ENCODE measurements around the gene ABCG5.

The ABCG5 gene

DNA sequence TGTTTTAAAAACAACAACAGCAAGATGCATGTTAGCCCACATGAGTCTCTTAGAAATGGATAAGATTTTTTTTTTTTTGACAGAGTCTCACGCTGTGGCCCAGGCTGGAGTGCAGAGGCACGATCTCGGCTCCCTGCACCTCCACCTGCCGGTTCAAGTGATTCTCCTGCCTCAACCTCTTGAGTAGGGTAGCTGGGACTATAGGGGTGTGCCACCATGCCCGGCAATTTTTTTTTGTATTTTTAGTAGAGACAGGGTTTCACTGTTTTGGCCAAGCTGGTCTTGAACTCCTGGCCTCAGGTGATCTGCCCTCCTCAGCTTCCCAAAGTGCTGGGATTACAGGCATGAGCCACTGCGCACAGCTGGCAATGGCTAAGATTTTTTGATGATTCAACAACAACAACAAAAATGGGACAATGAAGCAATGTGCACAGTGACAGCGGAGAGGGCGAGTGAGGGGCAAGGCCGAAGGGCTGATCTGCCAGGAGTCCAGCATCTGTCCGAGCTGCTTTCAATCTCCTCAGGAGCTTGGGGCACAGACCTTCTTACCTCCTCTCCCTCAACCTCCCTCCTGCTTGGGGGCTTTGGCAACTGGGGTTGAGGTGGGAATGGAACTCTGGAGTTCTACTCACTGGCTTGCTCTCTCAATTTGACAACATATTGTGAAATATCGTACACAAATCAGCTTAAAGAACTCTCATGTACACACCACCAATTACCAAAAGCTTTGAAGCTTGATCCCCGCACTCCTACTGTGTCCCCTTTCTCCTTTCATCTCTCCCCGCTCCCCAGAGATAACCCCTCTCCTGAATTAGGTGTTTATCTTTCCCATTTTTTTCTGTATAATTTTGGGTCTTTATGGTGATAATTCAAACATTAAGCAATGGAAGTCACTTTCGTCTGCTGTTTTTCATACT, 3.6 kb upstream of the ABCG5 start:
- DNase-seq, result no peak

DNA sequence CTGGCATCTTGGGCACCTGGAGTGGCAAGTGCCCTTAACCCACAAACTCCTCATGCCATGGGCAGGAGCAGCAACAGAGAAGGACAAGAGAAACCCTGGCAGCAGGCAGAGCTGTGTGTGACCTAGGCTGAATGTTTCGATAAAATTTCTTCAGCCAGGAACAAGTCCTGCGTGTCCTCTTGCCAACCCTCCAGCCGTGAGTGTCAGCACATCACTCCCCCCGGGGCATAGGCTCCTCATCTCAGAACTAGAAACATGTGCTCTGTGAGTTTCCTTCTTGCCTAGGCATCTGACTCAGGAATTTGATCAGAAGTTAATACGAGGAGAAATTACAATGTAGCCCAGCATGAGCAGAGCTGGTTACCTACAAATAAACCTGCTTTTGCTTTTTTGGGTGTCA, 2.3 kb upstream of the ABCG5 start:
- DNase-seq, result no peak

DNA sequence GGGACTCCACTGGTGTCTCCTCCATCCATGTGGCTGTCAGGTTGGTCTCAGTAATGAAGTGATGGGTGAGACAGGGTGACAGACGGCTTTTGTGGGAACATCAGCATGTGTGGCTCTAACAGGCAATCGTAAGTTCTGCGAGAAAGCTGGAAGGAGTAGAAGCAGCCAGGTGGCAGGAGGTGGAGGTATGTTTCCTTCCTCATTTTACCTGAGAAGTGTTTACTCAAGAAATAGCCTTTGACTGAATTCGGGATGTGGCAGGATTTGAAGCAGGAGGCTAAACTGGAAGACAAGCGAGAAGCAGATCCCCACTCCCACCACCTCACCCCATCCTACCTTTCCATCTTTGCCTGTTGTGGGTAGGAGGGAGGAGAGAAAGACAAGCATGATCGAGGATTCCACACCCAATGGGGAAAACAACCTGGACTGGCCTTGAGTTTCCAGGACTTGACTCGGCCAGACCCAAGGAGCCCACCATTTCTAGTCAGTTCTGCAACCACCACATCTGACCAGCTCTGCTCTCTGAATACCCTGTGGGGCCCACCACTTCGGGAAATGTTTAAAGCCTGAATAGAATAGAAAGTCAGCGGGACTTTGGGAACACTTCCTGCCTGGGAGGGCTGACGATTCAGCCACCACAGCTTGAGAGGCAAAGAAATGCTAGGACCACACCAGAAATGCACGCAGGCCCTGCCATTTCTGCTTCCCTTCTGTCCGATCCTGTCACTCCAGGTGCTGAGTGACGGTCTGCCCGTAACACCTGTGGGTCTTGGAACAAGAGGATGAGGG, 1.3 kb upstream of the ABCG5 start:
- no peak for DNase-seq

DNA sequence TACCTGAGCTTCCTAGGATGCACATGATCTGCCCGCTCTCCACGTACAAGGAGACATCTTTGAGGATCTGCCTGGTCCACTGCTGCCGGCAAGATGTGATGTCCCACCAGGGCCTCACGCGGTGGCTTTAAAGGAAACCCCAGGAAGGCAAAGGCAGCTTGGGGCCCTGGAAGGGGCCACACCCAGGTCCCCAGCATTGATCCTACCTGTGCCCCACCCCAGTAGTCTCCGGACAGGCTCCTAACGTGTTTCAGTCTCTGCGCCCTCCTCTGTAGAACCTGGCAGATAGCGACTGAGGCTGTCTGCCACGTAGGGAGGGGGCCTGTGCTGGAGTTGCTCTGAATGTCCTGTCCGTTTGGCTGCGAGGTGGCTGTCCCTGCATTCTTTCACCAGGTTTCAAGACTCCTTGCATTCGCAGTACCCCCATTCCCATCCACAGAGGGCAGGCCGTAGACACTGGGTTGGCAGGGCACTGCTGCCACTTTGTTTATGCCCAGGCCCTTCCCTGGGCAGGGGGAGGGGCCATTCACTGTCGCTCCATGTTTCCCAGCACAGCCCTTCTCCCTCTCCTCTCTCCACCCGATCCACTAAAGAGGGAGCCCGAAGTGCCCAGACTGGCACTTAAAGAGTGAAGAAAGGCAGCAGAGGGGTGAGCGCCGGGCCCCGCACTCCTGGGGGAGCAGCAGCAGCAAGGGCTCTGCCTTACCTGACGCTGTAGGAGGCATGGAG, 644 bp downstream of the ABCG5 start:
- DNase-seq, result no peak

DNA sequence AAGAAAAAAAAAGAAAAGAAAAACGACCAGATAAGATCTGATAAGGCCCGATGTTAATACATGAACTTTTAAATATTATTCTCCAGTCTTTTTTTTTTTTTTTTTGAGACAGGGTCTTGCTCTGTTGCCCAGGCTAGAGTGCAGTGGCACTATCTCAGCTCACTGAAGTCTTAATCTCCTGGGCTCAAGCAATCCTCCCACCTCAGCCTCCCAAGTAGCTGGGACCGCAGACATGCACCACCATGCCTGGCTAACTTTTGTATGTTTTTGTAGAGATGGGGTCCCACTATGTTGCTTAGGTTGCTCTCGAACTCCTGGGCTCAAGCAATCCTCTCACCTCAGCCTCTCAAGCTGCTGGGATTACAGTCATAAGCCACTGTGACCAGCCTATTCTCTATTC, 1.6 kb downstream of the ABCG5 start:
- DNase-seq, result no peak

DNA sequence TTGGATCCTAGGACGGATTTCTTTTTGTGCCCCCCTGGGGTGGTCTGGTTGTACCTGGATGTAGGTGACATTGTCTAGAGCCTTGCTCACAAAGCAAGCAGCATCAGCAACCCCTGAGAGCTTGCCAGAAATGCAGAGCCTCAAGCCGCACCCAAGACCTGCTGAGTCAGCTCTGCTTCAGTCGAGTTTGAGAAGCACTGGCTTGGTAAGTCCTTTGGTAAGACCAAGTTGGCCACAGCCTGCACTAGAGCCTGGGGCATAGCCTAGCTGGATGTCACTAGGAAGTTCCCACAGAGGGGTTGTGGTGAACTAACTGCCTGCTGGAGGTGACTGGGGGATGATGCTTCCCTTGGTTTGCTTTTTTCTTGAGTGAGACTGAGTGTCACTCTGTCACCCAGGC, 6.2 kb downstream of the ABCG5 start:
- DNase-seq, result no peak

DNA sequence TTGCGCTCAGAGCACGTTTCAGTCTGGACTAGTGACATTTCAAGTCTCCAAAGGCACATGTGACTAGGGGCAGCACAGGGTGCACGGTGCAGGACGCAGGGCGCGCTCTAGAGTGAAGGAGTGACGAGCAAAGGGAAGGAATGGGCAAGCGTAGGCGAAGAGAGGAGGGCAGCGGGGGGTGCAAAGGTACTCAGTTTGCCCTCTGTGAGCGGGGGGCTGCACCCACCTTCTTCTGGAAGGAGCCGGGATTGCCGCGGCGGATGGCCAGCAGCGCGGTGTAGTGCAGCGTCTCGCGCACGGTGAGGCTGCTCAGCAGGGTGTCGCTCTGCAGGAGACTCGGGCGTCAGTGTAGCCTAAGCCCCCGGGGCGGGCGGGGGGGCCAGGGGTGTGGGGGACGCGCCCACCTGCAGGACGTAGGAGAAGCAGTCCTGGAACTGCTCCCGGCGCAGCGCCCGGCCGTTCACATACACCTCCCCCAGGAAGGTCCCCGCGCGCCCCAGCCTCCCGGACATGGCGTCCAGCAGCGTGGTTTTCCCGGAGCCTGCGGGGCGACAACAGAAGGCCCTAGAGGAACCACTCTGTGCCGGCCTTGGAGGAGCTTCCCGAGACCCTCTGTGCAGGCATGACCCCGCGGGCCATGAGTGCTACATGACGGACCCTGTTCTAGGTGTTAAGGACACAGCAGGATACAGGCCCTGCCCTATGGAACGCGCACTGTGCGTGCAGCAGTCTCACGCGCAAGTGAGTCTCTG, 6.9 kb downstream of the ABCG5 start:
- no peak for DNase-seq

DNA sequence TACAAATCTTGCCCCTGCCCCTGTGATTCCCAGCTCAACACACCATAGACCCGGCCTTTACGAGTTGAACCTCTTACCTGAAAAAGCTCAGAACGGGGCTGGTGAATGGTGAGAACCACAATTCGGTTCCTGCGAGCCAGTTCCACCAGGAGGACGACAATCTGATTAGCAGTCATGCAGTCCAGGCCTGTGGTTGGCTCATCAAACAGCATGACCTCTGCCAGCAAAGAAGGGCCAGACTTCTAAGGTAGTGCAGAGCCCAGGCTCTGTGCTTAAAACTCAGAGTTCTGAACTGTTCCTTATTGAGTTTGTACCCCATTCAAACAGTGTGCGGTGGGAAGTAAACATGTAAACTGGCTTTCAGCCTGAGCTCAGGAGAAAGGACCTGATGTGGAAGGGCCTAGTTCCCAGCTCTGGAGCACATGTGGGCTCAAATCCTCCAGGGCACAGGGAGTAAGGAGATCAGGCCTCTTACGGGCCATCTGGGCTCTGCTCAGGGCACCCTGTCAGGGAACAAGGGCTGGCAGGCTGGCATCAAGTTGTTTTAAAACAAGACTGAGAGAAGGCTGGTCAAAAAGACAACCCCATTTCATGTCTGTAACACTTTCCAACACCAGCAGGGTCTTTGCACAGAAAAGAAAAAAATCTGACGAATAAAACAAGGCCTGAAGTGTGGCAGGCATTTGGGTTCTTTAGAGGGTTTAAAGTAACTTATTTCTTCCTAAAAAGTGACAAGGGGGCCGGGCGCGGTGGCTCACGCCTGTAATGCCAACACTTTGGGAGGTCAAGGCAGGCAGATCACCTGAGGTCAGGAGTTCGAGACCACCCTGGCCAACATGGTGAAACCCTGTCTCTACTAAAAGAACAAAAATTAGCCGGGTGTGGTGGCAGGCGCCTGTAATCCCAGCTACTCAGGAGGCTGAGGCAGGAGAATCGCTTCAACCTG, 12.1 kb downstream of the ABCG5 start:
- no peak for DNase-seq

DNA sequence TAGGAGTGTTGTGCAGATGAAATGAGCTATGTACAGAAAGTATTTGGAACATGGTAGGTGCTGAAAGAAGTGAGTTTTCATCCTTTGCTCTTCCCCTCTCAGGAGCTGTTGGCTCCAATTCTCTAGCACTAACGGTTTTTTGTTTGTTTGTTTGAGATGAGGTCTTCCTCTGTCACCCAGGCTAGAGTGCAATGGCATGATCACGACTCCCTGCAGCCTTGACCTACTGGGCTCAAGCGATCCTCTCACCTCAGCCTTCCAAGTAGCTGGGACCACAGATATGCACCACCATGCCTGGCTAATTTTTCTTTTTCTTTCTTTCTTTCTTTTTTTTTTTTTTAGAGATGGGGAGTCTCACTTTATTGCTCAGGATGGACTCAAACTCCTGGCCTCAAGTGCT, 12.8 kb downstream of the ABCG5 start:
- DNase-seq, result no peak

DNA sequence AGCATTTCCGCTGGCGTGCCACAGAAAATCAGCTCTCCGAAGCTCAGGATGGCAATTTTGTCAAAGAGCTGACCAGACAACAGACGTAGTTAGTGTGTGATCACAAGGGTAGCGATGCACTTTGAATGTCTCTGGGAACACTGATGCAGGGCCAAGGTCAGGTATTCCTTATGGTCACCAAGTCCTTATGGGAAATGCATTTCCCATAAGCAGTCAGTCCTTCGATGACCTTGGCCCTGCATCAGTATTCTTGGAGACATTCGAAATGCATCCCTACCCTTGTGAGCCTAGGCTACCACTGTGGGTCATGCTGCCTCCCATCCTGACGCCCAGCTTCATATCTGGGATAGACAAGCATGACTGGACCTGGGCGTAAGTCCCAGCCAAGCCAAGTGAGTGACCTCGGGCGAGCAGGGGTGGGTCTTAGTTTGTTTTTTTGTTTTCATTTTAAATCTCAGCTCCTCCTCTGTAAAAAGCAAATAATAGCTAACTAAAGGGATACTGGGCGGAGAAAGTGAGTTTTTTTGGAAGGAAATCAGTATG, 13.6 kb downstream of the ABCG5 start:
- DNase-seq, result no peak

DNA sequence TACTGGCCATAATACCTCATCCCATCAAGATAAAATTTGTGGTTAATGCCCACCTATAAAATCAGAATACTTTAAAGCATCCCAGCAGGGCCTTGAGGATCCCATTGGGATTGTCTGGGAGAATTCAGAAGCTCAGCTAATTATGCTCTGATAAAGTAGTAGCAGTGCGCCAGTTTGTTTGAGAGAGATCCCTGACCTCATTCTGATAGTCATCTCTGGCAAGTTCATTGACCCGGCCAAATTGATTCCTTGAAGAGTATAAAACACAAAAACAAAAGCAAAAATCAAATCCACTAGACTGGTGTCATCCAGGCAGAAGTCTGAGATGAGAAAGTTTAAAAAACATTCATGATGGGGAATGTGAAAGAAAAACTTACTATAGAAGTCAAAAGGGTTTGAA, 14.1 kb downstream of the ABCG5 start:
- DNase-seq, result no peak

DNA sequence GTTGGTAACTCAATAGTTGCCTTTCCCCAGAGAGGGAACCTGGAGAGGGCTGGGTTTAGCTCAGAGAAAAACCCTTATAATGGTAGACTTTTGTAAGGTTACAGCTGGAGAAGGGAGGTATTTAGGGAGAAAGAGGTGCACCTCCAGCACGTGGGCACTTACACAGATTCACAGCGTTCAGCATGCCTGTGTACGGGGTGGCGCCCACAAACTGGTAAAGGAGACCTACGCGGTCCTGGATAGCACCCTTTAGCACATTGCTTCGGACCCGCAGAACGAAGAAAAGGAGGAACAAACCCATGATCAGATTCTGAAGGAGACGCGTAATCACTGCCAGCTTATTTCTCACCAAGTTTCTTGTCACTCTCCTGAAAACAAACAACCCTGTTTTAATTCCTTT, 14.9 kb downstream of the ABCG5 start:
- DNase-seq, result no peak

DNA sequence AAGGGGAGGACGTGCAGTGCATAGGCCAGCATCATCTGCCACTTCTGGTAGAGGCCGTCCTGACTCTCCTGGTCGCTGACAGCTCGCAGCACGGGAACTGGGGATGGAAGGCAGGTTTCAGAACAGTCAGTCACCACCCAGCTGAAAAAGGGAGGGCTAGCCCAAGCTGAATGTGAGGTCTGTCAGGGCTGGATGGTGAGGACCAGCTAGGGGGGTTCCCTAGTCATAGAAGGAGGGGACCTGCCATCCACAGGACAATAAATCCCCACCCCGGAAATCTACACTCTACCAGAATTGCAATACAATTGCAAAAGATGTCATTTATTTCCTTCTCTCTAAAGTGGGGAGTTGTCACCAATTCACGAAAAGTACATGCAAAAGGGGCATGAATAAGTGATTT, 15.8 kb downstream of the ABCG5 start:
- DNase-seq, result no peak

DNA sequence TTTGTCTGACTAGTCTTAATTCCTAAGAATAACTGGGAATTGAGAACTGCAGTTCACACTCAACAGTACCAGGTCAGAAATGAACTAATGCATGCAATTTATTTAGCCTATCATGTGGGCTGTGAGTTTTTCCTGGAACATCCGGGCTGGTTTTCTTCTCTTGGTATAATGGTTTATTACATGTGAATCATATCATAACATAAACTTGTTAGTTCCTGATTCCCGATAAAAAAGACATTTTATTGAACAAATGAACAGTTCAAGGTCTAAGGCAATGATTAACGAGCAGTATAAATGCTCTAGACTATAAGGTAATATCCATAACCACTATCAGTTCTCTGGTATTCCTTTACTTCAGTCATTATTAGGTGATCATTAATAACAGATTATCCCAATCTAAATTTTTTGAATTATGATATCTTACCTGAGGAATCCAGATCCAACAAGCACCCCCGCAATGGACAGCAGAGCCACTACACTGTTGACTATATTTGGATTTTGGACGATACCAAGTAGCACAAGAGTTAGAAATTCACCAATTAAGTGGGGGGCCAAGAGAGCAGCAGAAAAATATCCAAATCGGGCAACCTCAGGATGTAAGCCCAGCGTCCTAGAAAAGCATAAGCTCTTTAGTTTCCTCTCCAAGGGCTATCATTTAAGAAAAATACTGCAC, 19.0 kb downstream of the ABCG5 start:
- DNase-seq, result no peak

DNA sequence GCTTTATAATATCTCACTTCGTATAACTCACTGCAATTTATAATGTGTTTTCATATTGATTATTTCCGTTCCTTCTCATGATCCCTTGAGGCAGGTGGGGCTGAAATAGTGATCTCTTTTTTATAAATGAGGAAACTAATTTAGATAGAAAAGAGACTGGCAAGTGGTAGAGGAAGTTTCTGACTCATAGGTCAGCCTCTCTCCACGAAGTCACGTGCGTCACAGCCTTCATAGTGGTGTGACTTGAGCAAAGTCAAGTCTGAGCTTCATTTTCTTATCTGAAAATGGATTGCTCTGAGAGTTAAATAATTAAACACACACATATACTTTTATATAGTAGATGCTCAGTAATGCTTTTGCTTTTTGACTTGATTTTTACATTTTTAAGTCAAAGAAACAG, 19.9 kb downstream of the ABCG5 start:
- no peak for DNase-seq

DNA sequence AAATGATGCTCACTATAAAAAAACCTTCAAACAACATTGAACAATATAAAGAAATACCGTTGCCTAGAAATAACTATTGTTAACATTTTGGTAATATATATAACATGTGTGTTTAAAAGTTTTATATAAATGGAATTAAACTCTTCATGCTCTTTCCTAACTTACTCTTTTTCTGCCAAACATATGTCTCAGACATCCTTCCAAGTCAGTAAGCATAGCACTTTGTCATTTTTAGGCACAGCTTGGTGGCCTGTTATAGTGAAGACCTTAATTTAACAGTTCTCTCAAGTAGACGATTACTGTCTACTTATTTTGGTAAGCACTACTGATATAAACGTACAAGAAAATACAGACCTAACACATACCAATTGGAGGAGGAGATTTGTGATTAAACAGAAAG, 23.9 kb downstream of the ABCG5 start:
- DNase-seq, result no peak

DNA sequence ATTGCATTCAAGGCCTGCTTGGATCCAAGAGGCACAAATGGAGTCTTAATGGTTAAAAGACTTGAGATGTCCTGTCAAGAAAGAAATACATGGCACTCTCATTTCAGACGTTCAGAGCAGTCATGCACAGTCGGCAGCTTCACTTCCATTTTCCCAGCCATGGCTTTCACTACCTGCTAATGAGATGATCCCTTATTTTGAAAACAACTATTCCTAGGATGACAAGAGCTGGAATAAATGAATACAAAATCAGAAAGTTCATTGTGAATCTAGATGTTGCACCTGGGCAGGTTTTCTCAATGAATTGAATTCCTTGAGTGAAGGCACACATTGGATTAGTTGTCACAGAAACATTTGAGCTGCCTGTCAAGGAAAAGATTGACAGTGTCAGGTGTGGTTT, 25.7 kb downstream of the ABCG5 start:
- no peak for DNase-seq

DNA sequence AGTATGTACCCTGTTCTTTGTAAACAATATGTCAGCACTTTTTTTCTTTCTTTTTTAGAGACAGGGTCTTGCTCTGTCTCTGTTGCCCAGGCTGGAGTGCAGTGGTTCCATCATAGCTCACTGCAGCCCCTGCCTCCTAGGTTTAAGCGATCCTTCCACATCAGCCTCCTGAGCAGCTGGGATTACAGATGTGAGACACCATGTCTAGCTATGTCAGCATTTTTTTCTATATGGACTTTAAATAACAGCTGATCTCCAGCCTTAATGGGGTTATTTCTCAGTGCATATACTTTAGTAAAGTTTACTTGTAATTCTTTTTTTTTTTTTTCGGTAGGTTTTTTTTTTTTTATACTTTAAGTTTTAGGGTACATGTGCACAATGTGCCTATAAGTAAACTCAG, 26.6 kb downstream of the ABCG5 start:
- no peak for DNase-seq

DNA sequence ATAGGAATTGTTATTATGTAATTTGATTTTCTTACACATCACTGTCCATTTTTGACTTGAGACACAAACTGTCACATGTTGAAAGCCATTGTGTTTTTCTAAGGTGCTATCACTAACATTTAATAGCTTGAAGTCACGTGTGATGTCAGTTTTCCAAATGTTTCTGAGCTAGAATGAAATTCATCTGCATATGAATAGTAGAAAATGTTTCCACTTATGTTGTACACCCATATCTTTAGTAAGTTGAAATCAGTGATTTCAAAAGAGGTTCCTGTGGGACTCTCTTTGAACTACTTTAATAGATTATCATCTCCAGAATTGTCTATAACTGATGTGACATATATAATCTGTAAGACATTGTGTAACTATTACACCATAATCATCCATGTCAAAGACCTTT, 27.8 kb downstream of the ABCG5 start:
- DNase-seq, result no peak

DNA sequence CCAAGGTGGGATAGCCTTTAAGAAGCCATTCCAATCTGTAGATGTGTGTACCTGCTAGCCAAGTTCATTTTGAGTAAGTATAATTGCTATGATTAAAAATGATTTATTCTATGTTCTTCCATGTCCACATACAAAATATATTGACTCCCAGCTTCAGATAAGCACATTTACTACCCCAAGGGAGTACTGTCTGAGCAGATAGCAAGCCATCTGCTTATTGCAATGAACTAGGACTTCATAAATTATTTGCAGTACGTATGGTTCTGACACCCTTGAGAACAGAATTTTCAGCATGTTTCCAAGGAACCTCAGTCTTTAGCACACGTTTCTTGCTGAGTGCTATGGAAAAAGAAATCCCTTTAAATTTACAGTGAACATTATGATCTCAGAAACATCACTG, 28.2 kb downstream of the ABCG5 start:
- DNase-seq, result no peak

DNA sequence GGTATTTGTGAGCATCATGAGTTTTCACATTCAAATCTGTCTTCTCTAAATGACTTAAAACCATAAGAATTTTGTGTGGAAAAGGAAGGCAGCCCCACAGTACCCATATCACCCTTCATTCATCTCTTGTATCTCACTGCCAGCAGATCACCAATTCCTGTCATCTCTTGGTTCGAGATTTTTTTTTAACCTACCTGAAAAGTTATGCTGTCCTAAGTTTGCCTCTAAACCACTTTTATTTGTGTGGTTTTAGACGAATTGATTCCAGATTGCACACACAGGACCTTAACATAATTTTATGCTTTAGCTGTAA, 32.0 kb downstream of the ABCG5 start:
- DNase-seq, result no peak

Data from CD4-positive, alpha-beta T cell treated with Interleukin-6 for 4 hours (primary cell).